Measurements from ENCODE around the gene GRID2.
"Not testable (repeated sequence)": the region's sequence is repeated elsewhere in the genome, so short reads cannot be mapped to it uniquely, and the experiment has no call there.

Gene GRID2

DNA sequence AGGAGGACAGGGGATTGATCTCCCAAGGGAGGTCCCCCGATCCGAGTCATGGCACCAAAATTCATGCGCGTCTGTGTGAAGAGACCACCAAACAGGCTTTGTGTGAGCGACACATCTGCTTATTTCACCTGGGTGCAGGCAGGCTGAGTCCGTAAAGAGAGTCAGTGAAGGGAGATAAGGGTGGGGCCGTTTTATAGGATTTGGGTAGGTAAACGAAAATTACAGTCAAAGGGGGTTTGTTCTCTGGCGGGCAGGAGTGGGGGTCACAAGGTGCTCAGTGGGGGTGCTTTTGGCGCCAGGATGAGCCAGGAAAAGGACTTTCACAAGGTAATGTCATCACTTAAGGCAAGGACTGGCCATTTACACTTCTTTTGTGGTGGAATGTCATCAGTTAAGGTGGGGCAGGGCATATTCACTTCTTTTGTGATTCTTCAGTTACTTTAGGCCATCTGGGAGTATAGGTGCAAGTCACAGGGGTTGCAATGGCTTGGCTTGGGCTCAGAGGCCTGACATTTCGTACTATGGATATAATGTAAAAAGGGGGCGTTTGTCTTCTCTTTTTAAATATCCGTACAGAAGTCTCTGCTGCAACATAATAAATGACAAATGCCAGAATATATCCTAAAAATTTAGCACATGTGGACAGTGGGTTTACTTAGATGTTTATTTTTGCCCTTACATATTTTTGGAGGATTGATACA, 140.5 kb downstream of the GRID2 start:
- not testable (repeated sequence) for DNase-seq

DNA sequence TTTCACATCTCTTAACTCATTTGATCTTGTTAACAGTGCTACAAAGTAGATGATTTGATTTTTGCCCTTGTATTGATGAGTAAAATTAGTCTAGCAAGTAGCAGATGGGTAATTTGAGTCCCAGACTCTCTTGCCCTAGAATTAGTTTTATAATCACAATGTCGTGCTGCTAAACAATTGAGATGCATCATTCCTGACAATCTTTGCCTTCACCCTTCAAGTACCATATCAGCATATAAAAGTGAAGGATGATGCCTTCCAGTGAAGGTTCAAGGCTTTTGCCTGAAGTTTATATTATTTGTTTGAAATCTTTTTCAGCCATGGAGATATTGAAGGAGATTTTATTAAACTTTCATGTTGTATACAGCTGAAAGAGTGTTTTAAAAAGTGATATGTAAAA, 141.4 kb downstream of the GRID2 start:
- no peak for DNase-seq

DNA sequence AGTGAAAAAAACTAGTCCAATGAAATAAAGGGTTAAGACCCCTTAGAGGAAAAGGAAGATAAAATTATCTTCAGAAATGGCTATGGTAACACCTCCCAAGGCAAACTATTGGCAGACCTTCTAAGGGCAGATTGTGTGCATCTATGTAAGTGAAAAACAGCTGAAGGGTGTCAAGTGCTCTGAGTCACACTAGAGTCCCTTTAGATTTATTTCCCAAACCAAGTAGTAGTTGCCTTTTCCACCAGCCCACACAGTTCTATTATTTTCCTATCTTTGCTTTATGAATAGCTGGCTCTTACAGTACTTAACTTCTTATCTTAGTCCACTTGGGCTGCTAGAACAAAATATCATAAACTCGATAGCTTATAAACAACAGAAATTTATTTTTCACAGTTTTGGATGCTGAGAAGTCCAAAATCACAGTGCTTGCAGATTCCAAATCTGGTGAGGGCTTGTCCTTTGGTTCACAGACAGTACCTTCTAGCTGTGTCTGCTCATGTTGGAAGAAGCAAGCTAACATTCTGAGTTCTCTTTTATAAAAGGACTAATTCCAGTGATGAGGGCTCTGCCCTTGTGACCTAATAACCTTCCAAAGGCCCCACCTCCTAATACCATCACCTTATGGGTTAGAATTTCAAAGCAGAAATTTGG, 143.6 kb downstream of the GRID2 start:
- no peak for DNase-seq

DNA sequence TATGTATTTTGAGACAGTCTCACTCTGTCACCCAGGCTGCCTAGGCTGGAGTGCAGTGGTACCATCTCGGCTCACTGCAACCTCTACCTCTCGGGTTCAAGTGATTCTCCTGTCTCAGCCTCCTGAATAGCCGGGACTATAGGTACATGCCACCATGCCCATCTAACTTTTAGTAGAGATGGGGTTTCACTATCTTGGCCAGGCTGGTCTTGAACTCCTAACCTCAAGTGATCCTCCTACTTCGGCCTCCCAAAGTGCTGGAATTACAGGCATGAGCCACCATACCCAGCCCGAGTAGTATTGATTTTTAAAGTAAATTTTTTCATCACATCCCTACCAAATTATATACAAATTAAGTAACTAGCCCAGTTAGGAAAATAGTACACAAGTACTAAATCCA, 144.4 kb downstream of the GRID2 start:
- not testable (repeated sequence) for DNase-seq

GRCh38 chr4:92450694-92451093, 146.9 kb downstream of the GRID2 start:
- DNase-seq, result no peak

DNA sequence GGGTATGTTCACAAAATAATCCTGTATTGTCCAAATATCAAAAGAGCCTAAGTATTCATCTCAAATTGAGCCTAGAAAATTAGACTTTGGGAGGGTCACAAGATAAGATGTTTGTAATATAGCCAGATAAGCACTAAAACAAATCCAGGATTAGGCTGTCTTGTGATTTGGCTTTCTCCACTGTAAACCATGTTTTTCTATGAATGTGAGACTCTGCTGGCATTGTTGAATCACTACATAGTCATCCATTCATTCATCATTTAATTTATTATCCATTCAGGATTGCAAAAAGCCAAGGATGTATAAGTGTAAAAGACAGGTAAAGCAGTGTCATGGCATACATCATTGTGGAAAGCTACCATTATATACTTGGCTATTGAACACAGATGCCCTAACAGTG, 148.0 kb downstream of the GRID2 start:
- no peak for DNase-seq

GRCh38 chr4:92452383-92452782, 148.6 kb downstream of the GRID2 start:
- DNase-seq, result not testable (repeated sequence)

- DNase-seq, result no peak
Measured at GRCh38 chr4:92455329-92455839, 151.6 kb downstream of the GRID2 start.

GRCh38 chr4:92455951-92456350, 152.2 kb downstream of the GRID2 start:
- no peak for DNase-seq

DNA sequence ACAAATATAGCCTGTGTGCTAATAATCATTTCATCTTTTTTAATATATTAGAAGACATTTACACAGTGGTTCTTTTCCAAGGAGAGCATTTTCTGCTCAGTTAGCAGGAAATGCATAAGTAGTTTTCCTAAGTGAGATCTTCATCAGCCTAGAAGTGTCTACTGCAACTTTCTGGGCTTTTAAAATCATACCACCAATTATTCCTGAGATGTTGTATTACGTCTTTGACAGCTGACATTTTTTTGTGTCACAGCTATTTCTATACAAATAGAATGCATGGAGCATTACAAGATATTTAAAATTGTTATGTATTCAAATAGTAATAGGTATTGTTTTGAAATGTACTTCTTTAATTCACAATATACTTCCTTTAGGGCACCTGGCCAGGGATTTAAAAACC, 158.0 kb downstream of the GRID2 start:
- no peak for DNase-seq

DNA sequence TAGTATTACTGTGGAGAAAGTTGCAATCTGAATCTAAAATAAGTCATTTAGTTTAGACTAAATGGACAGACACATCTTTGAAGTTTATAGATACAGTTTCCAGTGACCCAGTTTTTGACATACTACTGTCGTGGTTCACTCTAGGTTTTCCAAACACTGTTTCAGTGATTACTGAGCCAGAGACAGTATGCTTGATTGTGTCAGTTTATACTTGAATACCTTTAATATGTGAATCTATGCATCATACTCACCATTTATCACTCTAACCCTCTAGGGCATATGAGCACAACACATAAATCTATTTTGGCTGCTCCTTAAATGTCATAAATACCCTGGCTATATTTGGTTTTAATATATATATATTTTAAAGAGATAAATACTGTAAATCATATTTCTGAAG, 173.5 kb downstream of the GRID2 start:
- no peak for DNase-seq

DNA sequence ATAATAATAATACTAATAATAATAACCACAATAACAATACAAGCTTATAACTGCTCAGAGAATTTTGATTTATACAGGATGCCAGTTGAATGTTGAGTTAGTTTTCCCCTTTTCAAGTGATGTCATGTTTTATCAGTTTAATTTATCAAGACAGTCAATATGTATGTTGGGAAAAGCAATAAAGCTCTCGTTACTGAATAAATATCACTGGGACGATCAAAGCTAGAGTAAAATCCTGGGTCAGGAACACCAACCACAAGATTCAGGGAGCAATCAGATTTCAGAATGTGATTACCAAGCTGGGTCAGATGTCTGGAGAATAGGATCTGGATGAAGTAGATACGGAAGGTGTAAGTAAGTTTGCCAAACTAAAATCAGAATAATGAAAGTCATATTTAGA, 179.6 kb downstream of the GRID2 start:
- no peak for DNase-seq

- no peak for DNase-seq
Measured at GRCh38 chr4:92488496-92488895, 184.7 kb downstream of the GRID2 start.

DNA sequence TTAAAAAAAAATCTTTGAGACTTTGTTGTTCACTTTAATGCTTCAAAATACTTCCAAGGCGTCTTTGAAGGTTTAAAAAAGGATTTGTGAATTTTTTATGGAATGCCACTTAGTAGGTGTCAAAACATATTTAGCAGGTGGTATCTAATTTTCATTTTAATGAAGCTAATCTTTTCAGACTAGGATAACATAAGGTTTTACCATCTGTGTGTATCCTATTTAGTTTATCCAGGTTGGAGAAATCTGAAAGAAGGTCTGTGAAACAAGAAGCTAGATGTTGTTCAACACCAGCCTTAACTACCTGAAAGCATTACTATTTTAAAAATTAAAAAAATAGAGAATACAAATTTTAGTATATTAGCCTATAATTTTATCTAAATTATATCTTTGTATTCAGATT, 193.4 kb downstream of the GRID2 start:
- no peak for DNase-seq

DNA sequence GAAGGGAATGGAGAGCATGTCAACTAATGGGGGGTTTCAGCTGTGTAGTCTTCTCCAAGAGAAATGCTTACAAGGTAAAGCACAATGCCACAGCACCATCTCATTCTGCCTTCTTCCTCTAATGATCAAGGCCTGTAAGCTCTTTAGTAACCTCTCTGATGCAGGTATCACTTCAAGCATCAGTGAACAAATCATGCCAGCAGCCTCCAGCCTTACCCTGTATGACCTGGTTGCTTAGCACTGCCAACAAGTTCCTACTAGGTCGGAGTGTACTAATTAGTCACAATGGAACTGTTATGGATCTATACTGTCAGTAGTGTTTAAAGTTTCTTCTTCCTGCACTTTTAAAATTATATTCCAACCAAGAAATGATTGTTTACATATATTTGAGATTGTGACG, 197.7 kb downstream of the GRID2 start:
- no peak for DNase-seq

- no peak for DNase-seq
Measured at GRCh38 chr4:92506933-92507332, 203.2 kb downstream of the GRID2 start.

DNA sequence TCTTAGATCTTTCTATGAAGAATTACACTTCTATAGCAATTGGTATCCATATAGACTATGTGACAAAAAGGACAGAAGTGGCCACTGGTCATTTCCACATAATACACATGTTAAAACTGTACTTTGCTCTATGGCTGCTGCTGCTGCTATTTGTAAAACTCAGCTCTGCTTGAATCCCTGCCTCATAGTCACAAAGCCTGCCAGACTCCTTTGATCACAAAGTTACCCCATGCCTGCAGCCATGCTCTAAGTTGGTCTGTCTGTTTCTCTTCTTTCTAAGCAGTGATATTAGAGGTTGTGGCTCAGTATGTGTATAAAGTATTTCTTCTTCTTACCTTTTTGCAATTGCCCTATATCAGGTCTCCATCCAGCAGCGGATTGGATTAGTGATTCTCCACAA, 210.9 kb downstream of the GRID2 start:
- DNase-seq, result no peak

- DNase-seq, result no peak
Measured at GRCh38 chr4:92516450-92516849, 212.7 kb downstream of the GRID2 start.

DNA sequence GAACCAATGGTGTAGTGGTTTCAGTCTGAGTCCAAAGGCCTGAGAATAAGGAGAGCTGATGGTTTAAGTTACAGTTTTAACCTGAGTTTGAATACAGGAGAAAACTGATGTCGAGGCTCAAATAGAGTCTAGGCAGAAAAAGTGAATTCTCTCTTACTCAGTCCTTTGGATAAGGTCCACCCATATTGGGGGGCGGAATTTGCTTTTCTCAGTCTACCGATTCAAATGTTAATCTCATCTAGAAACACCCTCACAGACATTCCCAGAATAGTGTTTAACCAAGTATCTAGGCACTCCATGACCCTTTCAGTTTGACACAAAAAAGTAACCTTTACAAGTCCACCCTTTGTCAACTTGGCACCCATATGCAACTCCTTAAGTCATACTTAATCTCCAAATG, 216.0 kb downstream of the GRID2 start:
- no peak for DNase-seq

DNA sequence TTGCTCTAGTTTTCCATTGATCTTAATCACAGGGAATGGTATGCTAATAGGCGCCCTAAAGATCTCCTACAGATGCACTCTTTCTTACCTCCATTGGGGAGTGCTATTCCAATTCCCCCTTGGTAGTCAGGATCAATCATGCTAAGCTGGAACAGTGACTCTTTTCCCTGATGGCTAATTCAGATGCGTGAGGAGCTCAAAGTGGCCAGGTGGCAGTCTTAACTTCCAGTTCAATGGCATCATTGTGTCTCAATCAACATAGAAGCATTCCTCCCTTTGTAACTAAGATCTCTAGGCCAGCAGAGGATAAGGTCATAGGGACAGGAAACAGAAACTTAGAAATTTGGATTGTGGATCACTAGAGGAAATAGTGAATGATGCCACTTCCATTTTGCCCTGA, 216.8 kb downstream of the GRID2 start:
- DNase-seq, result no peak

- DNase-seq, result no peak
Measured at GRCh38 chr4:92521941-92522340, 218.2 kb downstream of the GRID2 start.

GRCh38 chr4:92522356-92522755, 218.6 kb downstream of the GRID2 start:
- DNase-seq, result no peak

DNA sequence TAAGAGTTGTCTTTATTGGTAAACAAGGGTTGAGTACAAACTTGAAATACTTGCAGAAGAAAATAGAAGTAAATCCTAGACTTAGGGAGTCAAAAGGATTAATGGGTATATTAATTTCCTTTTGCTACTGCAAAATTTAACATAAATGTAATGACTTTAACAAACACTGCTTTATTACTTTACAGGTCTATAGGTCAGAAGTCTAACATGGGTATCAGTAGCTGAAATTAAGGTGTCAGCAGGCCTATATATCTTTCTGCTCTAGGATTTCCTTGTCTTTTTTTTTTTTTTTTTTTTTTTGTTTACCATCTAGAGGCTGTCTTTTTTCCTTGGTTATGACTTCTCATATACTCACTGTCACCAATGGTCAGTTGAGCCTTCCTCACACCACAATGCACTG, 220.4 kb downstream of the GRID2 start:
- no peak for DNase-seq

- no peak for DNase-seq
Measured at GRCh38 chr4:92528541-92528940, 224.8 kb downstream of the GRID2 start.

DNA sequence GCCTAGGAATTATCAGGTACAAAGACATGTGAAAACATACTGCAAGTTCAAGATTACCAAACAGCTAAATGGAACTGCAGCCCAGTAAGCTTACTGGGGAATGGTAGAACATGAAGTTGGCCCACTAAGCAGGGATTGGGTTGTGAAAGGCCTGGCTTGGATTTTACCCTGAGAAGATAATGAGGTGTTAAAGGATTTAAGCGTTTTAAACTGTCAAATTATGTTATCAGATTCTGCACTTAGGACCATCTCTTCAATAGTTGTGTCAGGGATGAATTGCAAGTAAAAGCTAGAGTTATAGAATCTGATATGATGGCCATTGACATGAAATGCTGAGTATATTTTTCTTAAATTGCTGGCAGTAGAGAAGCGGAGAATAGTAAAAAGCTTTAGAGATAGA, 225.7 kb downstream of the GRID2 start:
- no peak for DNase-seq

Measured in NCI-H2107 (cell line).